GM10248 (cell line): ENCODE results near the gene GFRAL.

Experiments
- CTCF ChIA-PET: fragments of 300-600 bp; sonication (Branson Sonifier 250); formaldehyde crosslinking; extraction: SDS; loops from one replicate; lab custom pipeline; 2021; ENCODE audit warnings: antibody characterized with exemption; lab: Yijun Ruan, JAX
- POLR2A ChIA-PET: fragments of 350-650 bp; sonication (Branson Sonifier 250); formaldehyde crosslinking; extraction: SDS; loops from one replicate; lab custom pipeline; 2020; ENCODE audit warnings: antibody characterized with exemption; lab: Yijun Ruan, JAX
- DNase-seq: peaks from one replicate; pipeline ENCODE4 v3.0.0; 2012; ENCODE audit errors: extremely low spot score
- TF ChIP-seq, protein P1 (sequence below): IDR thresholded peaks from 2 replicates; pipeline ENCODE4 v1.5.1; 2012; ENCODE audit warnings: mild to moderate bottlenecking, low read depth; ENCODE audit errors: extremely low read depth, missing control alignments, control extremely low read depth

GFRAL gene

GRCh38 chr6:55443238-55444134 lies 116.2 kb downstream of the GFRAL start:
- DNase-seq = no peak
- CTCF ChIA-PET = interaction anchor here (1.1 to 1.7 kb wide), 2 partner anchors 12 to 115 kb away, joined by 3 read pairs; no protein-coding TSS in a partner anchor

GRCh38 chr6:55445648-55446204 lies 118.5 kb downstream of the GFRAL start:
- ChIA-PET CTCF (interaction anchor here (0.7 to 1.5 kb wide), 8 partner anchors 9 to 1818 kb away, joined by 3 to 6 read pairs (median 4); no protein-coding TSS in a partner anchor), POLR2A (no interaction called here)
- TF ChIP-seq, protein P1, sequence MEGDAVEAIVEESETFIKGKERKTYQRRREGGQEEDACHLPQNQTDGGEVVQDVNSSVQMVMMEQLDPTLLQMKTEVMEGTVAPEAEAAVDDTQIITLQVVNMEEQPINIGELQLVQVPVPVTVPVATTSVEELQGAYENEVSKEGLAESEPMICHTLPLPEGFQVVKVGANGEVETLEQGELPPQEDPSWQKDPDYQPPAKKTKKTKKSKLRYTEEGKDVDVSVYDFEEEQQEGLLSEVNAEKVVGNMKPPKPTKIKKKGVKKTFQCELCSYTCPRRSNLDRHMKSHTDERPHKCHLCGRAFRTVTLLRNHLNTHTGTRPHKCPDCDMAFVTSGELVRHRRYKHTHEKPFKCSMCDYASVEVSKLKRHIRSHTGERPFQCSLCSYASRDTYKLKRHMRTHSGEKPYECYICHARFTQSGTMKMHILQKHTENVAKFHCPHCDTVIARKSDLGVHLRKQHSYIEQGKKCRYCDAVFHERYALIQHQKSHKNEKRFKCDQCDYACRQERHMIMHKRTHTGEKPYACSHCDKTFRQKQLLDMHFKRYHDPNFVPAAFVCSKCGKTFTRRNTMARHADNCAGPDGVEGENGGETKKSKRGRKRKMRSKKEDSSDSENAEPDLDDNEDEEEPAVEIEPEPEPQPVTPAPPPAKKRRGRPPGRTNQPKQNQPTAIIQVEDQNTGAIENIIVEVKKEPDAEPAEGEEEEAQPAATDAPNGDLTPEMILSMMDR = peak; percentile 54
- DNase-seq = peak; percentile 4

More at GRCh38 chr6:55443238-55444134, 116.2 kb downstream of the GFRAL start:
- TF ChIP-seq, protein P1 = no peak
- POLR2A ChIA-PET = no interaction called here

DNA sequence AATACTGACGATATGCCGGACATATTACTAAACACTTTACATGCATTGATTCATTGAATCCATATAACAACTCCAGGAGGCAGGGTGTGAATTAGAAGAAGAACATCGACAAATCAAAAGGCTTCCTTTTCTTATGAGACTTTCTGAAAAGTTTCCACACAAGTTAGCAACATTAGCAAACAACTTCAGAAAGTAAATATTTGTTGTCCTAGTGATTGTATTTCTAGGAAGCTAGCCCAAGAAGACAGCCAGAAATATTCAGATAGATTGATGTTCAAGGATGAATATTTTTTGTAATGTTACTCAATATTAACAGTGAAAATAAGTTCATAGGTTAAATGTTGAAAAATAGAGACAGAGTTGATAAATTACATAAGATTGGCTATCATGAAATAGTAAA lies 120.6 kb downstream of the GFRAL start:
- DNase-seq = no peak
- ChIA-PET POLR2A (interaction anchor here (0.5 kb wide), 1 partner anchor 38 kb away, joined by 8 read pairs; no protein-coding TSS in a partner anchor), CTCF (no interaction called here)
- TF ChIP-seq, protein P1 = no peak

- no peak for DNase-seq
- ChIA-PET CTCF (no interaction called here), POLR2A (no interaction called here)
- TF ChIP-seq, protein P1 = no peak
Measured at GRCh38 chr6:55448451-55448850, 121.2 kb downstream of the GFRAL start.

DNA sequence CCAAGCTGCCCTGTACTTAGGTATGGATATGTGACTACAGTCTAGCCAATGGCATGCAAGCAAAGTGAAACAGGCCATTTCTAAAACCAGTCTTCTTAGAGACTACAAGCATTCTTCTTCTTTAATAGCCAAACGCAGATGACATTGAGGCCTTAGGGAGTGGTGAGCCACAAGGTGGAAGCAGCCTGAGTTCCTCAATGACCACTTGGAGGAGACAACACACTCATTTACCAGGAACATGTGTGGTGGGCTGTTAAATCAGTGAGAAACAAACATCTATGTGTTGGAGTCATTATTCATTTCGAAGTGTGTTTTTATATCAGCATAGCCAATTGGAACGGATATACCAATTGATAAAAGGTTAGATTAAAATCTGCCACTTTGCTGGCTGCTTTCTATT lies 122.0 kb downstream of the GFRAL start:
- ChIA-PET POLR2A (no interaction called here), CTCF (no interaction called here)
- no peak for DNase-seq
- TF ChIP-seq, protein P1 = no peak

DNA sequence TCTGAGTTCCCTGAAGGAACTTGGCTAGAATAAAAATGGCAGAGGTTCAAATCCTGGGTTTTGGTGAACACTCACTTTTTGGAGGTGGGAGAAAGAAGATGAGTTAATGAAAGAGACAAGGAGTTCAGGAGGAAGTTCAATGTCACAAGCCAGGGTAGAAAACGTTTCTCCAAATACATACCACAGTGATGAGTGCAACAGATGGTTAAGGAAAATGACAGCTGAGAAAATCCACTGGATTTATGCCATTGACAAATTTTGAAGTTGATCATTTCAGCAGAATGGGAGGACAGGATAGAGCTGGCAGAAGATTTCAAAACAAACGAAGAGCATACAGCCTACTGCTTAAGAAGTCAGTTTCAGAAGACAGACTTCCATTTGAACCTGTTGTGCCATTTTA lies 122.7 kb downstream of the GFRAL start:
- ChIA-PET CTCF (no interaction called here), POLR2A (no interaction called here)
- TF ChIP-seq, protein P1 = no peak
- DNase-seq = no peak
